Dermis microvascular lymphatic vessel endothelial cell (primary cell): ENCODE measurements around the gene MGAT3. TPM values are rescaled to one million over a fixed set of nuclear protein-coding genes. Genes with fewer than 3 reads are reported as not detected.
A peak's percentile ranks its signal among the peaks of the same experiment; 100 is the strongest.

Source experiments
- DNase-seq, 2 donors: peaks; one replicate each; pipeline versions ENCODE4 v3.0.0 to v3.0.0-alpha.2; 2010; ENCODE audit warnings: low read depth in 2 of 2
- total RNA-seq: library from RNA; depleted of rRNA; stranded (reverse); fragments of >200 nt; gene quantifications from 2 replicates; pipeline ENCODE4 v1.2.1, GENCODE V29; 2014

The MGAT3 gene
- total RNA-seq, 1 donor from 2014 or later = not detected

GRCh38 chr22:39471381-39472141 is 14.7 kb downstream of the MGAT3 start:
- peak in 1 of 2 donors; percentile 12 for DNase-seq

- no peak for DNase-seq
Observed at GRCh38 chr22:39472570-39473556, 16.1 kb downstream of the MGAT3 start.

GRCh38 chr22:39473851-39474250 is 17.0 kb downstream of the MGAT3 start:
- DNase-seq = no peak

GRCh38 chr22:39474351-39475111 is 17.7 kb downstream of the MGAT3 start:
- DNase-seq = no peak

GRCh38 chr22:39475337-39475736 is 18.5 kb downstream of the MGAT3 start:
- no peak for DNase-seq

- no peak for DNase-seq
Observed at GRCh38 chr22:39475902-39476301, 19.1 kb downstream of the MGAT3 start.

- no peak for DNase-seq
Observed at GRCh38 chr22:39476664-39477063, 19.9 kb downstream of the MGAT3 start.

- no peak for DNase-seq
Observed at GRCh38 chr22:39477542-39477941, 20.7 kb downstream of the MGAT3 start.

- peak; percentile 11 to 37 for DNase-seq
Observed at GRCh38 chr22:39478441-39478850, 21.6 kb downstream of the MGAT3 start.

- no peak for DNase-seq
Observed at GRCh38 chr22:39479254-39479653, 22.4 kb downstream of the MGAT3 start.

GRCh38 chr22:39480557-39480956 is 23.7 kb downstream of the MGAT3 start:
- no peak for DNase-seq

GRCh38 chr22:39481054-39481453 is 24.2 kb downstream of the MGAT3 start:
- DNase-seq = no peak

- no peak for DNase-seq
Observed at GRCh38 chr22:39481595-39481994, 24.8 kb downstream of the MGAT3 start.

GRCh38 chr22:39482768-39483167 is 26.0 kb downstream of the MGAT3 start:
- DNase-seq = no peak

- DNase-seq = no peak
Observed at GRCh38 chr22:39486951-39487825, 30.4 kb downstream of the MGAT3 start.

GRCh38 chr22:39487826-39488520 is 31.2 kb downstream of the MGAT3 start:
- no peak for DNase-seq

GRCh38 chr22:39488563-39489083 is 31.8 kb downstream of the MGAT3 start:
- DNase-seq = no peak

GRCh38 chr22:39489094-39490068 is 32.6 kb downstream of the MGAT3 start:
- DNase-seq = no peak
